Panc1 (cell line): ENCODE measurements around the gene HERC6.

Experiments used
- CTCF ChIP-seq: fragments of 450-650 bp; IDR thresholded peaks from 2 replicates; pipeline ENCODE4 v1.5.1; 2017; ENCODE audit warnings: mild to moderate bottlenecking
- POLR2AphosphoS5 ChIP-seq: IDR thresholded peaks from 2 replicates; pipeline ENCODE4 v1.6.1; 2012; ENCODE audit warnings: mild to moderate bottlenecking, low read depth, low read length, moderate library complexity
- REST ChIP-seq, 2 experiments: IDR thresholded peaks; 2 replicates each; pipeline ENCODE4 v1.6.1; 2011 to 2012; ENCODE audit warnings: low read depth in 2 of 2, control low read depth in 1 of 2, low read length in 1 of 2, mild to moderate bottlenecking in 1 of 2, moderate library complexity in 1 of 2; ENCODE audit not compliant: insufficient read depth in 1 of 2

GRCh38 chr4:88359558-88359957 lies 19.1 kb upstream of the HERC6 start:
- TF ChIP-seq CTCF (no peak), REST (IDR thresholded peaks at IDR 0.05; ENCODE audit: insufficient read depth in 1 of 2, low read depth in 2 of 2, low read length in 1 of 2) (no peak), POLR2AphosphoS5 (no peak)
